Measurements from ENCODE around the gene ALPP. TPM values are rescaled to one million over a fixed set of nuclear protein-coding genes. Genes with fewer than 3 reads are reported as not detected.
"Not testable (repeated sequence)": the region's sequence is repeated elsewhere in the genome, so short reads cannot be mapped to it uniquely, and the experiment has no call there.

Gene ALPP
- total RNA-seq, 1 donor from 2014 or later, result 6.0 TPM

DNA sequence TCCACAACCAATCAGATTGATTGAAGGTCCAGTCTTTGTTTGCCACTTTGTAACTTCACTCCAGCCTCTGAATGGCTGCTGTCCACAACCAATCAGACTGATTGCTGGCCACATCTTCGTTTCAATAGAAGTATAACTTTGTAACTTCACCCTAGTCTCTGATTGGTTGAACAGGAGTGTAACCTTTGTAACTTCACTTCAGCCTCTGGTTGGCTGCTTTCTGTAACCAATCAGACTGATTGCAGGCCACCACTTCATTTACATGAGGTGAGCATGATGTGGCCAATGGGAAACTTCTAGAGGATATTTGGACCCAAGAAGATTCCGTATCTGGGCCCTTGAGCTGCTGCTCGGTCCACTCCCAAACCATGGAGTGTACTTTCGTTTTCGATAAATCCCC is 16.9 kb upstream of the ALPP start:
- peaks cover 11% of the 10 kb centered on the region for H3K4me1 ChIP-seq
- no peaks in the 10 kb centered on the region for H3K9me3 ChIP-seq
- H3K4me3 ChIP-seq, result no peak overlapping the region
- no peak overlapping the region for H3K27ac ChIP-seq
- H3K36me3 ChIP-seq, result no peaks in the 10 kb centered on the region
- TF ChIP-seq, protein P1, sequence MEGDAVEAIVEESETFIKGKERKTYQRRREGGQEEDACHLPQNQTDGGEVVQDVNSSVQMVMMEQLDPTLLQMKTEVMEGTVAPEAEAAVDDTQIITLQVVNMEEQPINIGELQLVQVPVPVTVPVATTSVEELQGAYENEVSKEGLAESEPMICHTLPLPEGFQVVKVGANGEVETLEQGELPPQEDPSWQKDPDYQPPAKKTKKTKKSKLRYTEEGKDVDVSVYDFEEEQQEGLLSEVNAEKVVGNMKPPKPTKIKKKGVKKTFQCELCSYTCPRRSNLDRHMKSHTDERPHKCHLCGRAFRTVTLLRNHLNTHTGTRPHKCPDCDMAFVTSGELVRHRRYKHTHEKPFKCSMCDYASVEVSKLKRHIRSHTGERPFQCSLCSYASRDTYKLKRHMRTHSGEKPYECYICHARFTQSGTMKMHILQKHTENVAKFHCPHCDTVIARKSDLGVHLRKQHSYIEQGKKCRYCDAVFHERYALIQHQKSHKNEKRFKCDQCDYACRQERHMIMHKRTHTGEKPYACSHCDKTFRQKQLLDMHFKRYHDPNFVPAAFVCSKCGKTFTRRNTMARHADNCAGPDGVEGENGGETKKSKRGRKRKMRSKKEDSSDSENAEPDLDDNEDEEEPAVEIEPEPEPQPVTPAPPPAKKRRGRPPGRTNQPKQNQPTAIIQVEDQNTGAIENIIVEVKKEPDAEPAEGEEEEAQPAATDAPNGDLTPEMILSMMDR (IDR thresholded peaks at IDR 0.05), result no peak
- no peaks in the 10 kb centered on the region for H3K27me3 ChIP-seq (ENCODE audit: low read depth)
- intact Hi-C loops (cut with DNase I), result no loop called here
- DNase-seq (no peak), ATAC-seq (no peak)

DNA sequence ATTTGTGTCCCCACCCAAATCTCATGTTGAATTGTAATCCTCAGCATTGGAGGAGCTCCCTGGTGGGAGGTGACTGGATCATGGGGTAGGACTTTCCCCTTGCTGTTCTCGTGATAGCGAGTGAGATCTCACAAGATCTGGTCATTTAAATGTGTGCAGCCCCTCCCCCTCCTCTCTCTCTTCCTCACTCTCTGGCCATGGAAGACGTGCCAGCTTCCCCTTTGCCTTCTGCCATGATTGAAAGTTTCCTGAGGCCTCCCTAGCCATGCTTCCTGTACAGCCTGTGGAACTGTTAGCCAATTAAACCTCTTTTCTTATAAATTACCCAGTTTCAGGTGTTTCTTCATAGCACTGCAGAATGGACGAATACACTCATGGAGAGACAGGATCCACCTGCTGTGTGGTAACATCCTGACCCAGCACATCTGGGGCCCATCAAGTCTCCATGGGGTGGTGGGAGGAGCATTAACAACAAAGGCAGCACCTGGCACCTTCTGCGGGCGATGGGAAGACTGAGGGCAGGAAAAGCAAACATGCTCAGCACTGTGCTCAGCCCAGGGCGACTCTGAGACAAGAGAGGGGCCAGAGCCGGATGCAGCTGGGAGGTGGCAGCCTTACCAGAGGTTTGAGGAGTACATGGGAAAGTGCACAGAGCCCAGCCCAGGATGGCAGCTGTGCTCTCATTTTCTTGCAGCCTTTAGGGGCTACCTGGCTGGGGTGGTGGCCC is 16.2 kb upstream of the ALPP start:
- intact Hi-C loops (cut with DNase I), result no loop called here
- Histone ChIP-seq H3K4me1 (peaks cover 11% of the 10 kb centered on the region), H3K27ac (no peak overlapping the region), H3K9me3 (no peaks in the 10 kb centered on the region), H3K36me3 (no peaks in the 10 kb centered on the region), H3K4me3 (no peak overlapping the region), H3K27me3 (ENCODE audit: low read depth) (no peaks in the 10 kb centered on the region)
- TF ChIP-seq, protein P1 (IDR thresholded peaks at IDR 0.05), result no peak
- DNase-seq (no peak), ATAC-seq (no peak)

DNA sequence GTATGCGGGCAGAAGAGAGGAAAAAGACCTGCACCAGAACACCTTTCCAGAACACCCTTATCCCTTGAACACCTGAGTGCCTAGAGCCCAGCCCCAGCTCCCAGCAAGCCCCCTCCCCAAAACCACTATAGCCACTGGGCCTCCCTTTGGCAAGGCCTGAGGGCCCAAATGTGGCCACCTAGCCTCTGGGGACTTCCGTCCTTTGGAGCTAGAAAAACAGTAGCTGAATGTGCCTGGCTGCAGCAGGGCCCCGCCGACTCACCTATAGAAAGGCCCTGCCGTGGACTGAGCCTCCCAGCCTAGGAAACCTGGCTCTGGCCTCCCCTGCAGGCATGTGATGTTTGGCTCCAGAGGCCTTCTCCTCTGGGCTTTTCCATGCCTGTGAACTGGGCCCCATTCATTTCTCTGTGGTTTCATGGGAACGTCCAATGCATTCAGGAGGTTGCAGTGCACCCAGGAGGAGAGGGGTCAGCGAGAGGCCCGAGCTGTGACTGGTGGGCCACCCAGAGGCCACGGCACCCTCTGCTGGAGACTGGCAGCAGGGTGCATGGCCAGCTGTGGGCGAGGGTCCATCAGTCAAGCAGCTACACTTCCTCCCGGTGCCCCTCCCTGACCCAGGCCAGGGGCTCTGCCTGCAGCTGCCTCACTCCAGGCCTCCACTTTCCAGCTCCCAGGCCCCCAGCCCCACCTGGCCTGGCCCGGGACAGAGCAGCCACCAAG is 15.3 kb upstream of the ALPP start:
- H3K27me3 ChIP-seq (ENCODE audit: low read depth); H3K27ac ChIP-seq; intact Hi-C loops (cut with DNase I); H3K9me3 ChIP-seq; H3K36me3 ChIP-seq; DNase-seq: not testable (repeated sequence)
- peak in 1 of 2 donors; percentile 21 for ATAC-seq
- Histone ChIP-seq H3K4me1 (peaks cover 11% of the 10 kb centered on the region), H3K4me3 (peak overlapping the region; percentile 33)

DNA sequence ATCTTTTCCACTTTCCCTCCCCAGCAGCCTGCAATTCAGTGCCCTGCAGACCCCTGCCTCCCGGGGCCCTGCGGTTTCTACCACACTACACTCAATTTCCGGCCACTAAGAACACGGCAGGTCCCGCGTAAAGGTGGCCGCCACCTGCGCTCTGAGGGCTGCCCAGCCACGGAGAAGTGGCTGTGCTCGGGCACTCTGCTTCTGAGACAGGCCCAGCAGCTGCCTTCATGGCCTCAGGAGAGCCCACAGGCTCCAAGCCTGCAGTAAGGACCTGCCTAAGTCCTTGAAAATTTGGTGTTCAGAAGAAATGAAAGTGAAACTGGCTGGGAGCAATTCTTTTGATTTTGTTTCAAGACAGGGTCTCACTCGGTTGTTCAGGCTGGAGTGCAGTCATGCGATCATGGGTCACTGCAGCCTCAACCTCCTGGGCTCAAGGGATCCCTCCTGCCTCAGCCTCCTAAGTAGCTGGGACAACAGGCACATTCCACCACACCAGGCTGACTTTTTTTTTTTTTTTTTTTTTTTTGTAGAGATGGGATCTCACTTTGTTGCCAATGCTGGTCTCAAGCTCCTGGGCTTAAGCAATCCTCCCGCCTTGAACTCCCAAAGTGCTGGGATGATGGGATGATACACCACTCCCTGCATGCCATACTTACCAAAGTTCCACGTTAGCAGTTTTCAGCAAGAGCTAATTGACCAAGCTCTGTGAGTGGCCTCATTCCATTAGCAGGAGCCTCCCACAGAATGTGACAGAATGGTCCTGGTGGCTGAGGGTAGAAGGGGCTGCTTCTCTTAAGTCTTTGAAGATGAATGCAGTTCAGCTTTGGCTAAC is 14.6 kb upstream of the ALPP start:
- TF ChIP-seq, protein P1 (IDR thresholded peaks at IDR 0.05), result no peak
- intact Hi-C loops (cut with DNase I), result no loop called here
- no peaks in the 10 kb centered on the region for H3K36me3 ChIP-seq
- H3K27me3 ChIP-seq (ENCODE audit: low read depth), result no peaks in the 10 kb centered on the region
- DNase-seq (no peak), ATAC-seq (peak in 1 of 2 donors; percentile 26)
- no peak overlapping the region for H3K27ac ChIP-seq
- peaks cover 11% of the 10 kb centered on the region for H3K4me1 ChIP-seq
- H3K9me3 ChIP-seq, result no peaks in the 10 kb centered on the region
- H3K4me3 ChIP-seq, result peak overlapping the region; percentile 33

DNA sequence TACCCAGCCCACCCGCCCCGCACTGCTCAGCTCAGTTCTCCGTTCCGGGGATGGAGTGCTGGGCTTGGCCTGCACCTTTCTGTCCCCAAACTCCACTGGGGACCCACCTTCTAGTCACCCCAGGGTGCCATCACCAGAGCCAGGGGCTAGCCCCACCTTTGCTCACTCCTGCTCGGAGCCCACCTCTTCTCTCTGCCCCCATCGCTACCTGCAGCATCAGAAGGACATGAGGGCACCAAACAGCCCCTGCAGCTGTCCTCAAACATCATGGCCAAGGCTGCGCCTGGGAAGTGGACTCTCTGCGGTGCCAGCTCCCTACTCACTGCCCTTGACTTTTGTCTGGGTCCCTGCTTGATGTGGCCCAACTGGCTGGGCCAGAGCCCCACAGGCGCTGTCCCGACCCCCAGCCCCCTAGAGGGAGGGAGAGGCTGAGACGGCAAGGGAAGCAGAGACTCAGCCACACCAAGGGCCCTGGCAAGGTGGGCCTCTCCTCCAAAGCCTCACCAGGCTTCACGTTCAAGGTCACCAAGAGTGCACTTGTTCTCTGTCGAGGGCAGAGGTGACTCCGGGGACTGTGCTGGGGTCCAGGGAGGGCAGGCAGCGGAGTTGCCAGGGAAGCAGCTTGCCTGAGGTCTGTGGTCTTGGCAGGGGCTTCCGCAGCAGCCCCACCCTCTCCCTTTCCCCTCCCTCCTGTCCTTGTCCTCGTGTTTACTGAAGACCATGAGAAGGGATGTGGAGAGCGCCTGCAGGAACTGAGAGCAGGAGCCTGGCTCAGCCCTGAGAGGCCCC is 13.6 kb upstream of the ALPP start:
- H3K27ac ChIP-seq; intact Hi-C loops (cut with DNase I); DNase-seq; H3K9me3 ChIP-seq; H3K27me3 ChIP-seq (ENCODE audit: low read depth); H3K4me3 ChIP-seq; H3K36me3 ChIP-seq: not testable (repeated sequence)
- H3K4me1 ChIP-seq, result peaks cover 11% of the 10 kb centered on the region
- peak in 1 of 2 donors; percentile 10 for ATAC-seq
